GM12872 (cell line): Measurements from ENCODE around the gene HEXIM1.

ENCODE experiments used
- CTCF ChIP-seq: IDR thresholded peaks from 3 replicates; pipeline ENCODE4 v1.5.1; 2011; ENCODE audit warnings: low read depth, mild to moderate bottlenecking, low read length, moderate library complexity; ENCODE audit not compliant: insufficient read depth

The HEXIM1 gene

GRCh38 chr17:45128331-45128730, 19.9 kb upstream of the HEXIM1 start:
- TF ChIP-seq CTCF, result no peak

GRCh38 chr17:45128989-45129388, 19.3 kb upstream of the HEXIM1 start:
- TF ChIP-seq CTCF, result no peak

- no peak for TF ChIP-seq CTCF
Measured at GRCh38 chr17:45129426-45129939, 18.8 kb upstream of the HEXIM1 start.

GRCh38 chr17:45129940-45130680, 18.2 kb upstream of the HEXIM1 start:
- TF ChIP-seq CTCF, result no peak

- no peak for TF ChIP-seq CTCF
Measured at GRCh38 chr17:45130681-45131615, 17.3 kb upstream of the HEXIM1 start.

- TF ChIP-seq CTCF, result peak; percentile 75
Measured at GRCh38 chr17:45131616-45132319, 16.5 kb upstream of the HEXIM1 start.

- TF ChIP-seq CTCF, result no peak
Measured at GRCh38 chr17:45132320-45132571, 16.0 kb upstream of the HEXIM1 start, which contains the start of gene PLCD3. Gene PLCD3 (minus strand): TSS chr17:45132515. CDS start chr17:45132410, 105 bp downstream.
